Activated effector memory CD4-positive, alpha-beta T cell treated with Interleukin-2 at 50 U/mL for 16 hours (primary cell): ENCODE data around the gene ZNF350.
"Not testable (repeated sequence)": the region's sequence is repeated elsewhere in the genome, so short reads cannot be mapped to it uniquely, and the experiment has no call there.

Source experiments
- DNase-seq: peaks from one replicate; pipeline ENCODE4 v3.0.0-alpha.2; 2020

Gene ZNF350

GRCh38 chr19:51970718-51971117, 15.9 kb downstream of the ZNF350 start:
- no peak for DNase-seq

GRCh38 chr19:51965583-51965982, 21.1 kb downstream of the ZNF350 start:
- DNase-seq, result no peak

GRCh38 chr19:51960621-51961233, 25.9 kb downstream of the ZNF350 start:
- not testable (repeated sequence) for DNase-seq

GRCh38 chr19:51959791-51960190, 26.8 kb downstream of the ZNF350 start:
- DNase-seq, result no peak

GRCh38 chr19:51957846-51958245, 28.8 kb downstream of the ZNF350 start:
- not testable (repeated sequence) for DNase-seq

- DNase-seq, result no peak
Measured at GRCh38 chr19:51948975-51949374, 37.7 kb downstream of the ZNF350 start.

GRCh38 chr19:51946602-51947001, 40.0 kb downstream of the ZNF350 start:
- DNase-seq, result no peak

- no peak for DNase-seq
Measured at GRCh38 chr19:51944798-51945552, 41.7 kb downstream of the ZNF350 start.

- DNase-seq, result no peak
Measured at GRCh38 chr19:51938936-51939335, 47.7 kb downstream of the ZNF350 start.

GRCh38 chr19:51931921-51932320, 54.7 kb downstream of the ZNF350 start:
- DNase-seq, result no peak

- no peak for DNase-seq
Measured at GRCh38 chr19:51927859-51928258, 58.8 kb downstream of the ZNF350 start.

- DNase-seq, result peak; percentile 75
Measured at GRCh38 chr19:51926784-51927741, 59.6 kb downstream of the ZNF350 start, which contains the start of gene ZNF613. Gene ZNF613 (plus strand): TSS chr19:51927472. CDS start chr19:51936221, 8,749 bp downstream.

- no peak for DNase-seq
Measured at GRCh38 chr19:51926426-51926783, 60.2 kb downstream of the ZNF350 start.

- no peak for DNase-seq
Measured at GRCh38 chr19:51921949-51922348, 64.7 kb downstream of the ZNF350 start.

GRCh38 chr19:51919606-51920005, 67.0 kb downstream of the ZNF350 start:
- no peak for DNase-seq

- no peak for DNase-seq
Measured at GRCh38 chr19:51916167-51916566, 70.5 kb downstream of the ZNF350 start.

GRCh38 chr19:51915324-51915867, 71.2 kb downstream of the ZNF350 start:
- DNase-seq, result no peak
